Measurements from ENCODE around the gene FAH. TPM values are rescaled to one million over a fixed set of nuclear protein-coding genes. Genes with fewer than 3 reads are reported as not detected.

The FAH gene
- total and polyA plus RNA-seq, 4 donors, result 13.5 to 23.9 (median 20.2) TPM

- no peaks in the 10 kb centered on the region for H3K27me3 ChIP-seq (ENCODE audit: control insufficient read depth, insufficient read depth, low read length)
- no peaks in the 10 kb centered on the region for H3K9me3 ChIP-seq (ENCODE audit: control insufficient read depth, insufficient read depth, low read length)
- peaks cover 49% of the 10 kb centered on the region for H3K36me3 ChIP-seq (ENCODE audit: control insufficient read depth, insufficient read depth, low read length)
- no peak overlapping the region for H3K4me3 ChIP-seq (ENCODE audit: low read depth, low read length)
- peaks cover 7% of the 10 kb centered on the region for H3K4me1 ChIP-seq (ENCODE audit: control insufficient read depth, insufficient read depth, low read length)
- WGBS (ENCODE audit: insufficient coverage), result 86% methylated on average over 9 of the region's 9 CpGs
- no peak overlapping the region for H3K27ac ChIP-seq (ENCODE audit: low read depth, low read length)
- no peak for DNase-seq (ENCODE audit: low read depth in 4 of 6, low spot score in 6 of 6)
Observed at GRCh38 chr15:80175436-80175835, 22.6 kb downstream of the FAH start.

DNA sequence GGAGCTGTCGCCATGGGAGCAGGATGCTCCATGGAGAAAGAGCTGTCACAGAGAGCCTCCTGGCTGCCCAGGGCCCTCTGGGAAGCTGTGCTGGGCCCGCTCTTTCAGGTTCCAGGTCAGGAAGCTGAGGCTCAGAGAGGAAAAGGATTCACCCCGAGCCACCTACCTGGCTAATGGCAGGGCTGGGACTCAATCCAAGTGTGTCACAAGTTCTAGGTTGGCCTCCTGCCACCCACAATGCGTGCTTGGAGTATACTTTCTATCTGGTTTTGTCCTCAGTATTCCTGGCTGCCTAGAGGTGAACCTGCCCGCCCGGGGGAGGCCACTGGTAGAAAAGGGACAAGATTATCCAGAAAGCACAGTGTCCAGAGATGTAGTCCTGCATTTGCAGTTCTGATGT, 23.6 kb downstream of the FAH start:
- Histone ChIP-seq H3K9me3 (ENCODE audit: control insufficient read depth, insufficient read depth, low read length) (no peaks in the 10 kb centered on the region), H3K27me3 (ENCODE audit: control insufficient read depth, insufficient read depth, low read length) (no peaks in the 10 kb centered on the region), H3K4me1 (ENCODE audit: control insufficient read depth, insufficient read depth, low read length) (peaks cover 7% of the 10 kb centered on the region), H3K36me3 (ENCODE audit: control insufficient read depth, insufficient read depth, low read length) (peaks cover 55% of the 10 kb centered on the region), H3K4me3 (ENCODE audit: low read depth, low read length) (no peak overlapping the region), H3K27ac (ENCODE audit: low read depth, low read length) (no peak overlapping the region)
- no peak for DNase-seq (ENCODE audit: low read depth in 4 of 6, low spot score in 6 of 6)
- 80% methylated on average over 6 of the region's 6 CpGs for WGBS (ENCODE audit: insufficient coverage)

DNA sequence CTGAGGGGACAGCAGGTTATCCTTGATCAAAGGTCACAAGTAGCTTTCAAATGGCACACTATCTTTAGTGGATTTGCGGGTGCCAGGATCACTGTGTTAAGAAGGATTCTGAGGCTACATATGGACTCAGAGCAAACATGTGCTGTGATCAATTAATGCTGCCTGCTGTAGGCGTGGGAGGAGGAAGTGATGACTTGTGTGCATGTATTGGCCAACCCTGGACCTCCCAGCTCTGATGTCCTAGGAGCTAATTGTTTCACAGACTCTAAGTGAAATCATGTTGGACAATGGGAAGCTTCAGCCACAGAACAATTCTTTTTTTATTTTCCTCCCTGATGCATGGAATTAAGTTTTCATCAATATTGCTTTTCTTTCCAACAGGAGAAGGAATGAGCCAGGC, 24.4 kb downstream of the FAH start:
- 100% methylated on average over 1 of the region's 2 CpGs for WGBS (ENCODE audit: insufficient coverage)
- Histone ChIP-seq H3K4me3 (ENCODE audit: low read depth, low read length) (no peak overlapping the region), H3K36me3 (ENCODE audit: control insufficient read depth, insufficient read depth, low read length) (peaks cover 50% of the 10 kb centered on the region), H3K4me1 (ENCODE audit: control insufficient read depth, insufficient read depth, low read length) (peaks cover 7% of the 10 kb centered on the region), H3K9me3 (ENCODE audit: control insufficient read depth, insufficient read depth, low read length) (no peaks in the 10 kb centered on the region), H3K27me3 (ENCODE audit: control insufficient read depth, insufficient read depth, low read length) (no peaks in the 10 kb centered on the region), H3K27ac (ENCODE audit: low read depth, low read length) (no peak overlapping the region)
- DNase-seq (ENCODE audit: low read depth in 4 of 6, low spot score in 6 of 6), result no peak

DNA sequence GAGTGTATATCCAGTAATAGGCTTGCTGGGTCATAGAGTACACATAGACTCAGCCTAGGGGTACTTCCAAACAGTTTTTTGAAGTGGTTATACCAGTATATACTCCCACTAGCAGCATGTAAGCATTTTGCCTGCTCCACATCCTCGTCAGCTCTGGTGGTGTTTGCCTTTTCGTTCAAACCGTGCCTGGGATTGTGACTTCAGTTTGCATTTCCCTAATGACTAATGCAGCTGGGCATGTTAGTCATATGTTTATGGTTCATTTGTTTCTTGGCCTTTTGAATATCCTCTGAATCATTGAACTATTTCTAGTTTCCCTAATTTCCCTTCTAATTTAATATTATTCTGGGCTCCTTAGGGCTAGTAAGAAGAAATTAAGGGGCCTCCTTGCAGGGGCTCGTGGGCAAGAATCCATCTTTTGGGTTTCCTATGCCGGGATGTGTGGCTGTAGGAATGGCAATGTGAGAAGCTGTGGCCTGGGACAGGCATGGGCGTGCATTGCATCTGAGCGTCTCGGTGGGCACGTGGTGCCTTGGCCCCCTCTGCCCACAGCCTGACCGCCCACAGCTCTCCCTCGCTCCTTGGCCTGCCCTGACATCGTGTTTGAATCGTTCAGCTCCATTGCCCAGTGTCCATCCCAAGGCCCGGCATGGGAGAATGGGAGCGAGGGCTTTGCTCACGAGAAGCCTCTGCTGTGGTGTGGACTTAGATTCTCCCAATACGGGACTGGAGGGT, 26.4 kb downstream of the FAH start:
- DNase-seq (ENCODE audit: low read depth in 4 of 6, low spot score in 6 of 6), result no peak
- Histone ChIP-seq H3K4me3 (ENCODE audit: low read depth, low read length) (no peak overlapping the region), H3K36me3 (ENCODE audit: control insufficient read depth, insufficient read depth, low read length) (peaks cover 40% of the 10 kb centered on the region), H3K27ac (ENCODE audit: low read depth, low read length) (no peak overlapping the region), H3K9me3 (ENCODE audit: control insufficient read depth, insufficient read depth, low read length) (no peaks in the 10 kb centered on the region), H3K4me1 (ENCODE audit: control insufficient read depth, insufficient read depth, low read length) (peaks cover 10% of the 10 kb centered on the region), H3K27me3 (ENCODE audit: control insufficient read depth, insufficient read depth, low read length) (no peaks in the 10 kb centered on the region)
- WGBS (ENCODE audit: insufficient coverage), result 94% methylated on average over 14 of the region's 17 CpGs

- 83% methylated on average over 13 of the region's 16 CpGs for WGBS (ENCODE audit: insufficient coverage)
Observed at GRCh38 chr15:80179935-80180334, 27.1 kb downstream of the FAH start.

DNA sequence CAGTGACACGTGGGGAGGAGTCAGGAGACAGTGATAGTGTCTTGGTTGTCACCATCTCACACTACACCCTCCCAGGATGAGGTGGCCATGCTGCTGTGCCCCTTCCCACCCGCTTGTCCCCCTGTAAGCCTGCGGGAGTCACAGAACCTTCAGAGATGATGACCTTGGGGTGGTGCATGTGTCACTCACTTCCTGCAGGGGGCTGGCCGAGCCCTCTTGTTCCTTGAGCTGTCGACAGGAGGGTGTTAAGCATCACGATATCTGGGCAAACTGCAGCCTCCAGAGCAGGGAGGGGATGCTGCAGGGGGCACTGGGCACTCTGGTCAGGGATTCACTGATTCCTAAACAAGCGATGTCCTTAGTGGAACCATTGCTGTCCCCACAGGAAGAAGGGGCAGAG, 27.7 kb downstream of the FAH start:
- DNase-seq (ENCODE audit: low read depth in 4 of 6, low spot score in 6 of 6), result no peak
- WGBS (ENCODE audit: insufficient coverage), result 74% methylated on average over 6 of the region's 7 CpGs
- no peak overlapping the region for H3K4me3 ChIP-seq (ENCODE audit: low read depth, low read length)
- H3K27ac ChIP-seq (ENCODE audit: low read depth, low read length), result no peak overlapping the region
- peaks cover 10% of the 10 kb centered on the region for H3K4me1 ChIP-seq (ENCODE audit: control insufficient read depth, insufficient read depth, low read length)
- no peaks in the 10 kb centered on the region for H3K27me3 ChIP-seq (ENCODE audit: control insufficient read depth, insufficient read depth, low read length)
- H3K36me3 ChIP-seq (ENCODE audit: control insufficient read depth, insufficient read depth, low read length), result peaks cover 29% of the 10 kb centered on the region
- H3K9me3 ChIP-seq (ENCODE audit: control insufficient read depth, insufficient read depth, low read length), result no peaks in the 10 kb centered on the region

More at GRCh38 chr15:80179935-80180334, 27.1 kb downstream of the FAH start:
- peaks cover 34% of the 10 kb centered on the region for H3K36me3 ChIP-seq (ENCODE audit: control insufficient read depth, insufficient read depth, low read length)
- no peak overlapping the region for H3K4me3 ChIP-seq (ENCODE audit: low read depth, low read length)
- no peak for DNase-seq (ENCODE audit: low read depth in 4 of 6, low spot score in 6 of 6)
- H3K27ac ChIP-seq (ENCODE audit: low read depth, low read length), result no peak overlapping the region
- H3K27me3 ChIP-seq (ENCODE audit: control insufficient read depth, insufficient read depth, low read length), result no peaks in the 10 kb centered on the region
- H3K9me3 ChIP-seq (ENCODE audit: control insufficient read depth, insufficient read depth, low read length), result no peaks in the 10 kb centered on the region
- peaks cover 10% of the 10 kb centered on the region for H3K4me1 ChIP-seq (ENCODE audit: control insufficient read depth, insufficient read depth, low read length)

GRCh38 chr15:80180986-80181385, 28.2 kb downstream of the FAH start:
- Histone ChIP-seq H3K4me1 (ENCODE audit: control insufficient read depth, insufficient read depth, low read length) (peaks cover 10% of the 10 kb centered on the region), H3K27me3 (ENCODE audit: control insufficient read depth, insufficient read depth, low read length) (no peaks in the 10 kb centered on the region), H3K4me3 (ENCODE audit: low read depth, low read length) (no peak overlapping the region), H3K9me3 (ENCODE audit: control insufficient read depth, insufficient read depth, low read length) (no peaks in the 10 kb centered on the region), H3K27ac (ENCODE audit: low read depth, low read length) (no peak overlapping the region), H3K36me3 (ENCODE audit: control insufficient read depth, insufficient read depth, low read length) (peaks cover 27% of the 10 kb centered on the region)
- no peak for DNase-seq (ENCODE audit: low read depth in 4 of 6, low spot score in 6 of 6)
- 95% methylated on average over 10 of the region's 10 CpGs for WGBS (ENCODE audit: insufficient coverage)

GRCh38 chr15:80182611-80183261, 29.9 kb downstream of the FAH start:
- DNase-seq (ENCODE audit: low read depth in 4 of 6, low spot score in 6 of 6), result peak in 3 of 6 donors; percentile 20 to 95 (median 43)
- Histone ChIP-seq H3K9me3 (ENCODE audit: control insufficient read depth, insufficient read depth, low read length) (no peaks in the 10 kb centered on the region), H3K36me3 (ENCODE audit: control insufficient read depth, insufficient read depth, low read length) (peaks cover 28% of the 10 kb centered on the region), H3K4me1 (ENCODE audit: control insufficient read depth, insufficient read depth, low read length) (peaks cover 10% of the 10 kb centered on the region), H3K27me3 (ENCODE audit: control insufficient read depth, insufficient read depth, low read length) (no peaks in the 10 kb centered on the region), H3K27ac (ENCODE audit: low read depth, low read length) (no peak overlapping the region), H3K4me3 (ENCODE audit: low read depth, low read length) (no peak overlapping the region)
- 44% methylated on average over 5 of the region's 5 CpGs for WGBS (ENCODE audit: insufficient coverage)

- H3K9me3 ChIP-seq (ENCODE audit: control insufficient read depth, insufficient read depth, low read length), result no peaks in the 10 kb centered on the region
- peak in 2 of 6 donors; percentile 4 to 50 for DNase-seq (ENCODE audit: low read depth in 4 of 6, low spot score in 6 of 6)
- H3K4me1 ChIP-seq (ENCODE audit: control insufficient read depth, insufficient read depth, low read length), result peaks cover 10% of the 10 kb centered on the region
- no peak overlapping the region for H3K27ac ChIP-seq (ENCODE audit: low read depth, low read length)
- H3K27me3 ChIP-seq (ENCODE audit: control insufficient read depth, insufficient read depth, low read length), result no peaks in the 10 kb centered on the region
- peaks cover 28% of the 10 kb centered on the region for H3K36me3 ChIP-seq (ENCODE audit: control insufficient read depth, insufficient read depth, low read length)
- H3K4me3 ChIP-seq (ENCODE audit: low read depth, low read length), result no peak overlapping the region
- WGBS (ENCODE audit: insufficient coverage), result 88% methylated on average over 10 of the region's 10 CpGs
Observed at GRCh38 chr15:80183306-80183705, 30.5 kb downstream of the FAH start.

DNA sequence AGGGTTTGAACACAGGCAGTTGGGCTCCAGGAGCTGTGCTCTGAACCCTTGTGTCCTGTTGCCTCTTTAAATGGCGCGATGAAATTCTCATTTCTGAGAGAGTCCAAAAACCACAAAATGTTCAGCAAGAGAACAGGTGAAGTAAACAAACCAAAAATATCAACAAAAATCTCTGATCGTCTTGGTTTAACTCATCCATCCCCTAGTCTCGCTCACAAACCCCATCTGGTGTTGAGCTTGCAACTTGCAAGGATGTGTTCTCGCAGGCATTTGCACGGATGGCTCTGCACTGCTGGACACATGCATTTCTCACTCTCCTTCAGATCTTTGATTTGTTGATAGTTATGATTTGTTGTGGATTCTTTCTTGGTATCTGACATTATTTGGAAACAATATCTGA, 31.1 kb downstream of the FAH start:
- Histone ChIP-seq H3K9me3 (ENCODE audit: control insufficient read depth, insufficient read depth, low read length) (no peaks in the 10 kb centered on the region), H3K27me3 (ENCODE audit: control insufficient read depth, insufficient read depth, low read length) (no peaks in the 10 kb centered on the region), H3K36me3 (ENCODE audit: control insufficient read depth, insufficient read depth, low read length) (peaks cover 28% of the 10 kb centered on the region), H3K4me1 (ENCODE audit: control insufficient read depth, insufficient read depth, low read length) (peaks cover 10% of the 10 kb centered on the region), H3K27ac (ENCODE audit: low read depth, low read length) (no peak overlapping the region), H3K4me3 (ENCODE audit: low read depth, low read length) (no peak overlapping the region)
- 71% methylated on average over 2 of the region's 6 CpGs for WGBS (ENCODE audit: insufficient coverage)
- peak in 3 of 6 donors; percentile 39 to 83 (median 50) for DNase-seq (ENCODE audit: low read depth in 4 of 6, low spot score in 6 of 6)

All from spinal cord (tissue), 10 donors.